HG02938 (cell line): ENCODE results near the gene CHEK2.
"Not testable (repeated sequence)": the region's sequence is repeated elsewhere in the genome, so short reads cannot be mapped to it uniquely, and the experiment has no call there.

Source experiments
- ATAC-seq: cut with Tn5 transposase; IDR thresholded peaks from one replicate; pipeline ENCODE4 v1.9.1; 2021; ENCODE audit warnings: mild to moderate bottlenecking, moderate library complexity; ENCODE audit not compliant: unreplicated experiment

CHEK2 gene

DNA sequence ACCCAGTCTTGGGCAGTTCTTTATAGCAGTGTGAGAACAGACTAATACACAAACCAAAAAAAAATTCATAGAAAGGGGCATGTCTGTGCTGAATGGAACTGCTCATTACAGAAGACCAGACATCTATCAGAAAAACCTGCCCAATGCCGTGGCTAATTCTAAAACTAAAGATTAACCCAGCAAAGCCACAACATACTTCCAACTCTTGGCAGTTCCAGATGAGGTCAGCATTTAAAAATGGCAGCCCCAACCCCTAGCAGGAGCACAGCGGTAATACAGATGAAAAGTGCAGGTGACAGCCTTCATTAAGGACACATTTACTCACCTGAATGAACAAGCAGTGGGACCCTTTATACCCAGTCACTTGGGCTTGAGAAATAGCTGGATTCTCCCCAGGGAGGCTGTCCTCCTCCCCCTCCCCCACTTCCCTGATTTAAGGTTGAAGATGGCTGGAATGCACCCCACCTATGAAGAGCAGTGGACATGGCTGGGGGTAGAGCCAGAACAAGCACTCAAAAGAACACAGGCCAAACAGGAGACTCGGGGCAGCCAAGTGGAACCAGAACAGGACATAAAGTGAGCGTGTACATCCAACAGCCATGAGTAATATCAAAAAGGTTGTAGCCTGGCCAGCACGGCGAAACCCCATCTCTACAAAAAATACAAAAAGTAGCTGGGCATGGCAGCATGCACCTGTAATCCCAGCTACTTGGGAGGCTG, 48.4 kb downstream of the CHEK2 start:
- not testable (repeated sequence) for ATAC-seq

DNA sequence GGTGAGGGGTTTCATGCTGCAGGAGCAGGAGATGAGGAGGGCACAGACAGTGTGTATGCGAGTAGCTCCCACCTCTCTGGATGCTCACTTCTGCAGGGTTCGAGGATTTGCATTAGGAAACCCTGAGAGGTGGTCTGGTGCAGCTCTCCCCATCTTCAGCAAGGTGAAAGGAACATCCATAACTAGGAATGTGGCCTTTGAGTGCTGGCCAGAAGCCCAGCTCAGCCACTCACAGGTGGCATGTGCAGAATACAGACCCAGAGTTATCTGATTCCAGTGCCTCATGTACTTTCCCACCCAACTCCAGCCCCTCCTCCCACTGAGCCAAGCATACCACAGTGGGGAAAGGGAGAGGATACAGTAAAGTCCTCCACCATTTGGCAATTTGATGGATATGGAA, 51.8 kb downstream of the CHEK2 start:
- ATAC-seq, result not testable (repeated sequence)

DNA sequence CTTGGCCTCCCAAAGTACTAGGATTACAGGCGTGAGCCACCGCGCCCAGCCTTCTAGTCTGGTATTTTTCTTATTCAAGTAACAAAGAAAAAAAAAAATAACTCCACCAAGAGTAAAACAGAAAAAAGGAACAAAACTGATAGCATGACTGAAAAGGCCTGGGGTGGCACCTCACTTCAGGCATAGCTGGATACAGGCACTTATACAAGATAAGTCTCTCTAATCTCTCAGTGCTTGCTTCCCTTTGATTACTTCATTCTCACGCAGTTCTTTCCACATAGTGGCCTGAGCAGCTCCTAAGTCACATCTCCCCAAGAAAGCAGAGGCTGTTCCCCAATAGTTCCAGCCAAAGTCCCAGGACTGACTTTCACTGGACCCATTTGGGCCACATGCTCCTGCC, 58.7 kb downstream of the CHEK2 start:
- ATAC-seq, result not testable (repeated sequence)

DNA sequence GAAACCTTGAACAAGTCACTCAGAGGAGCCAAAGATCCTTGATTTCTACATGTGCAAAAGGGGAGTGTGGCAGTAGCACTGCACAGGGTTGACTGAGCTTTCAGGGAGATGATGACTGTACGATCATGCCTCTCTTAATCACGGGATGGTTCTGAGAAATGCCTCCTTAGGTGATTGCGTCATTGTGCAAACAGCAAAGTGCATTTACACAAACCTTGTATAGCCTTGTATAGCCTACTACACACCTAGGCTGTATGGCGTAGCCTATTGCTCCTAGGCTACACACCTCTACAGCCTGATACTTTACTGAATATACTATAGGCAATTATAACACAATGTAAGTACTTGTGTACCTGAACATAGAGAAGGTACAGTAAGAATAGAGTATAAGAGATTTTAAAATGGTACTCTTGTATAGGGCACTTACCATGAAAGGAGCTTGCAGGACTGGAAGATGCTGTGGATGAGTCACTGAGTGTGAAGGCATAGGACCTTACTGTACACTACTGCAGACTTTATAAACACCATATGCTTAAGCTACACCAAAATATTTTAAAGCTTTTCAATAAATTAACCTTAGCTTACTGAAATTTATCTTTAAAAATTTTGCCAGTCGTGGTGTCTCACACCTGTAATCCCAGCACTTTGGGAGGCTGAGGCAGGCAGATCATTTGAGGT, 60.7 kb downstream of the CHEK2 start:
- not testable (repeated sequence) for ATAC-seq

DNA sequence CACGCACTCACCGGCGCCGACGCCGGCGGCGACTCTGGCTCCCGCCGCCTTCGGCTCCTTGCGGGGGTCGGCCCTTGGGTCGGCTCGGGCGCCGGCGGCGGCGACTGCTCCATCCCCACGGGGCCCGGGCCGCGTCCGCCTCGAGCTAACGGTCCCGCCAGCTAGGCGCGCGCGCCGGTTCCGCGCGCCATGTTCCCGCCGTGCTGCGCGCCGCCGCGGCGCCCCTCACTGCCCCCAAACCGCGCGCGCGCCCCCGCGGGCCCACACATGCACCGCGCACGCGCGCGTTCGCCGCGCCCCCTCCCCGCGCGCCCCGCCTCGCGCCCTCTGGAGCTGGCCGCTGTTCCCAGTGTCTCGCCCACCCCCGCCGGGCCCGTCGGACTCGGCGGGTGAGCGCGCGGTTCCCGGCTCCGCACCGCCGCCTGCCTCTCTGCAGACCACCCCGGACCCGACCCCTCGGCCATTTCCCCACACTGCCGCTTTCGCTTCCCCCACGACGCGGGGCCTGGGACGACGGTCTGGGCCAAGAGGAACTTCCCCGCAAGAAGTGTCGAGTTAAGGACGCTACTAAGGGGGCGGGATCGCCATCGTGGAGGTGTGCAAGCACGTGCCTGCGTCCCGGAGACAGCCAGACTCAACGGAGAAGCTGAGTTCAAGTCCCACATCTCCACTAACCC, 61.9 kb downstream of the CHEK2 start, which contains the start of gene TTC28:
Gene TTC28 (minus strand): TSS at position 230 of the 677 bp plus-strand sequence. CDS start 117 bp downstream, at position 113.
- not testable (repeated sequence) for ATAC-seq

DNA sequence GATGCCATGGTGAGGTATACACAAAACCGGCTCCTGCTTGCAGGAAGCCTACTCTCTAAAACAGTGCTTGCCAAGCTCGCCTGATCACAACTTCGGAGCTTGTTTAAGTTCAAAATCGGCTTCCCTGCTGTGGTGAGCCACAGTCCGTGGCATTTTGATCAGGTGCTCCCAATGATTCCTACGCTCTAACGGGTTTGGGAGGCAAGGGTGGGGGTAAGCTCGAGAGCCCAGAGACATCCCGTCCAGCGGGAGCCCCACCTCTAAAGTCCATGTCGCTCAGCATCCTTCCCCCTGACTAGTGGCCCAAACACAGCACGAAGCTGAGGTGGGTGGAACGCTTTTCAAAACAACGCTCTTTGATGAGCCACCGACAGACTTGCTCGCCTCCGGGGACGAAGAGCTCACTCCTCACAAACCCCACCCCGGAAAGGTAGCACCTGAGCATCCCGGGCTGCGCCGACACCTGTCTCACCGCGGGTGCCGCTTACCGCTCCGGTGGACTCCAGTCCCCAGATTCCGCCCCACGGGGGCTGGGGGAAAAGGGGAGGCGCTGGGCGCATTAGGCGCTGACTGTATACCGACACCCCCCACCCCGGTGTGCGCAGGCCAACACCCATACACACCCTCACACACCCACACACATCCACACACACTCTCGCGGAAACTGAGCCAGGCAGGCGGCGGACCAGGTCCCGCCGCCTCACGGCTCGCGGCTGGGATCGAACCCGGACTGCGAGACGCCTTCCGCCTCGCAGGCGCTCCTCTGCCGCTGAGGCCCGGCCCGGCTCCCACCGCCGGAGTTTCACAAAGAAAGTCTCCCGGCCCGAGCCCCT, 62.6 kb downstream of the CHEK2 start:
- ATAC-seq, result not testable (repeated sequence)

DNA sequence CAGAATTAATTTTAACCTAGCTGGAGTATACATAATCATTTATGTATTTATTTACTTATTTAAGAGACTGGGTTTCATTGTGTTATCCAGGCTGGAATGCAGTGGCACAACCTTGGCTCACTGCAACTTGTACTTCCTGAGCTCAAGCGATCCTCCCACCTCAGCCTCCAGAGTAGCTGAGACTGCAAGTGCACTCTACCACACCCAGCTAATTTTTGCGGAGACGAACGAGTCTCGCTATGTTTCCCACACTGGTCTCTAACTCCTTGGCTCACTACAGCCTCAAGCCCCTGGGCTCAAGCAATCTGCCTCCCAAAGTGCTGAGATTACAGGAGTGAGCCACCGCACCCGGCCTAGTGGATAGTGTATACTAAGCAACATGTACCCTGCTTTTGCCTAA, 63.5 kb downstream of the CHEK2 start:
- ATAC-seq, result not testable (repeated sequence)

DNA sequence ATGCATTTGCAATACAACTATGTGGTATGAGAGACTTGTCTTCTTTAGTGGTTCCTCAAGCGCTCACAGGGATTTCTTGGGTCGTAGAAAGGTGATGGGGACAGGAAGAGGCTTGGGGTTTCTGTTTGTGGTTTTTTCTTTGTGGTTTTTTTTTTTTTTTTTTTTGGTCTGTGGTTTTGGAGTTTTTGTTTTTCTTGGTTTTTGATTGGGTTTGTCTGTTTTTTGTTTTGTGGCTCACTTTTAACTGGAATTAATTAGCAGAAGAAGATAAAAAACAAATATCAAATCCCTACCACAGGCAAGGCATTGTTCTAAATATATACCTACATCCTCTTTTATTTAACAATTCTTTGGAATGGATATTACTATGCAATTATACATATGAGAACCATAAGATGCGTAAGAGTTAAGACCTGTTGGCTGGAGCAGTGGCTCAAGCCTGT, 67.5 kb downstream of the CHEK2 start:
- ATAC-seq, result no peak

DNA sequence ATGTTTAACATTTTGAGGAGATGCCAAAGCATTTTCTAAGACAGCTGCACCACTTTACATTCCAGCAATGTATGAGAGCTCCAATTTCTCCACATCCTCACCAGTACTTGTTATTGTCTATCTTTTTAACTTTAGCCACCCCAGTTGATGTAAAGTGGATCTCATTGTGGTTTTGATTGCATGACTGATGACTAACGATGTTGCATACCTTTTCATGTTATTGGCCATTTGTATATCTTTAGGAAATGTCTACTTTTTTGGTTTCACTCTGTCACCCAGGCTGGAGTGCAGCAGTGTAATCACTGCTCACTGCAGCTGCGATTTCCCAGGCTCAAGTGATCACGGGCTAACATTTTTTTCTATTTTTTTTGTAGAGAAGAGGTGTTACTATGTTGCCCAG, 70.9 kb downstream of the CHEK2 start:
- ATAC-seq, result no peak

DNA sequence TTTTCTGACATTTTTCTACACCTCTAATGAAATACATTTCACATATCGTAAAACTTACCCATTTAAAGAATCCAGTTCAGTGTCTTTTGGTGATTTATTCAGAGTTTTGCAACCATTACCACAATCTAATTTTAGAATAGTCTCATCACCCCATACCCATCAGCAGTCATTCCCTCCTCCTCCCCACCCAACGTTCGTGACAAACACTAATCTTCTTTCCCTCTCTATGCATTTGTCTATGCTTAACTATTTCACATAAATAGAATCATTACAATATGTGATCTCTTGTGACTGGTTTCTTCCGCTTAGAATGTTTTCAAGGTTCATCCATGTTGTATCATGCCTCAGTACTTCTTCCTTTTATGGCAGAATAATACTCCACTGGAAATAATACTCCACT, 71.5 kb downstream of the CHEK2 start:
- no peak for ATAC-seq

DNA sequence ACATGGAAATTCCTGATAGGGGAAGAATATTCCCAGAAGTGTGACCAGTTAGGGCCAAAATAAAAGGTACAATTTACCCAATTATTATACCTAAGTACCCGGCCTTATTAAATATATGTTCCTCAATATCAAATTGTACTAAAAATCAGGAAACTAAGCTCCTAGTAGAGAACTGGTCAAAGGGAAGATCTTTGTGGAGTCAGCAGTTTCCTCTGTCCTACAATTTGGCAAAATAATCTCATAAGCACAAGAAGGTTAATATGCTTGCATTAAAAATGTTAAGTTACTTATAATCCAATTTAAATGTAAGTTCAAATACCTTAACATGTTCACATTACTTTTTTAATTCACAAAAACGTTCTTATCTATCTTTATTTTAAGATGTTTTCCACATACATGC, 72.2 kb downstream of the CHEK2 start:
- no peak for ATAC-seq

DNA sequence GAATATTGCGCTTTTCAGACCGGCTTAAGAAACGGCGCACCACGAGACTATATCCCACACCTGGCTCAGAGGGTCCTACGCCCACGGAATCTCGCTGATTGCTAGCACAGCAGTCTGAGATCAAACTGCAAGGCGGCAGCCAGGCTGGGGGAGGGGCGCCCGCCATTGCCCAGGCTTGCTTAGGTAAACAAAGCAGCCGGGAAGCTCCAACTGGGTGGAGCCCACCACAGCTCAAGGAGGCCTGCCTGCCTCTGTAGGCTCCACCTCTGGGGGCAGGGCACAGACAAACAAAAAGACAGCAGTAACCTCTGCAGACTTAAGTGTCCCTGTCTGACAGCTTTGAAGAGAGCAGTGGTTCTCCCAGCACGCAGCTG, 78.1 kb downstream of the CHEK2 start:
- ATAC-seq, result not testable (repeated sequence)

DNA sequence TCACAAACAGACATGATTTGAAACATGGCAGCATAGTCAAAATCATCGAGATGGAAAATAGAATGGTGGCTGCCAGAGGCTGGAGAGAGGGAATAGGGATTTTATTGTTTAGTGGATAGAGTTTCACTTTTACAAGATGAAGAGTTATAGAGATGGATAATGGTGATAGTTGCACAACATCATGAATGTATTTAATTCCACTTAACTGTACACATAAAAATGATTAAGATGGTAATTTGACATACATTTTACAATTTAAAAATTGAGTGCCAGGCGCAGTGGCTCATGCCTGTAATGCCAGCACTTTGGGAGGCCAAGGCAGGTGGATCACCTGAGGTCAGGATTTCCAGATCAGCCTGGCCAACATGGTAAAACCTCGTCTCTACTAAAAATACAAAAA, 83.2 kb downstream of the CHEK2 start:
- no peak for ATAC-seq

DNA sequence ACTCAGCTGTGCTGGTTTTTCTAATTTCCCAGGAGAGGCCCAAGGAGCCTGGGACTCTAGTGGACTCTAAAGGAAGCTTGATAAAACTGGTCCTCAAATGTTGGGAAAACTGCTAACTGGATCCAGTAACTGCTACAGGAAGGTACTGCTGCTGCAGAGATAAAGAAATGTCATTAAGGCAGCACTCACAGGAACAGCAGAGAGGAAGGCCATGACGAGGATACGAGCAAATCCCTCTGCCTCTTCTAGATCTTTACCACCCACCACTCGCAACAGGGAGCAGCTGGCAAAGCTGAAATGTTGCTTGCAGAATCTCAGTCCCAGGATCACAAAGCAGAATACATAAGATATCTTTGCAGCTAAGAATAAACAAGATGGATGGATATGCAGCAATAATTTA, 85.4 kb downstream of the CHEK2 start:
- ATAC-seq, result no peak

DNA sequence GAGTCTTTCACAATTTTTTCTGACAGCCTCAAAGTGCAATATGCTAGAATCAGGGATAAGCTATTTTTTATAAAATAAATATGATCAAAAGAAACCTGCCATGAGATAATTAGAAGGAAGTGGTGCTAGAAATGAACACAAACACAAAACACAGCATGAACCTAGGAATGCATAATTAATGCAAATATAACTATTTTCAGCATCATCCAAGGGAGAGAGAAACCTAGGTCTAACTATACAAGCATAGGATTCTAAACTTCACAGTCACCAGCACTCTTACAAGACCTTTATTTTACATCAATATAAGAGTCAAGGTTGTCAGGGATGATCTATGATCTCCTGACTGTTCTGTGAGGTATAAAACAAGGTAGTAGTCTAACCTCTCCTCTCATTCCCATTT, 91.2 kb downstream of the CHEK2 start:
- ATAC-seq, result no peak

DNA sequence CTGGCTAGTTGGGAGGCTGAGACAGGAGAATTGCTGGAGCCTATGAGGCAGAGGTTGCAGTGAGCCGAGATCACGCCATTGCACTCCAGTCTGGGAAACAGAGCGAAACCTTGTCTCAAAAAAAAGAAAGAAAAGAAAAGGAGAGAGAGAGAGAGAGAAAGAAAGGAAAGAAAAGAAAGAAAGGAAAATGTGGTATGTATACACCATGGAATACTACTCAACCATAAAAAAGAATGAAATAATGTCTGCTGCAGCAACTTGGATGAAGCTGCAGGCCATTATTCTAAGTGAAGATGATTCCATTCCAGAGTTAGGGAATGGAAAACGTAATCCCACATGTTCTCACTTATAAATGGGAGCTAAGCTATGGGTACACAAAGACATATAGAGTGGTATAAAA, 92.8 kb downstream of the CHEK2 start:
- no peak for ATAC-seq

DNA sequence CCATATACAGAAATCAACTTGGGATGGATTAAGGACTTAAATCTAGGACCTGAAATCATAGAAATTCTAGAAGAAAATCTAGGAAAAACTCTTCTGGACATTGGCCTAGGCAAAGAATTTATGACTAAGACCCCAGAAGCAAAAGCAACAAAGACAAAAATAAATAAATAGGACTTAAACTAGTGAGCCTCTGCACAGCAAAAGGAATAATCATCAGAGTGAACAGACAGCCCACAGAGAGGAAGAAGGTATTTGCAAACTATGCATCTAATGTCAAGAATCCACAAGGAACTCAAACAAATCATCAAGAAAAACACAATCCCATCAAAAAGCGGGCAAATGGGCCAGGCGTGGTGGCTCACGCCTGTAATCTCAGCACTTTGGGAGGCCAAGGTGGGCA, 94.4 kb downstream of the CHEK2 start:
- ATAC-seq, result no peak

DNA sequence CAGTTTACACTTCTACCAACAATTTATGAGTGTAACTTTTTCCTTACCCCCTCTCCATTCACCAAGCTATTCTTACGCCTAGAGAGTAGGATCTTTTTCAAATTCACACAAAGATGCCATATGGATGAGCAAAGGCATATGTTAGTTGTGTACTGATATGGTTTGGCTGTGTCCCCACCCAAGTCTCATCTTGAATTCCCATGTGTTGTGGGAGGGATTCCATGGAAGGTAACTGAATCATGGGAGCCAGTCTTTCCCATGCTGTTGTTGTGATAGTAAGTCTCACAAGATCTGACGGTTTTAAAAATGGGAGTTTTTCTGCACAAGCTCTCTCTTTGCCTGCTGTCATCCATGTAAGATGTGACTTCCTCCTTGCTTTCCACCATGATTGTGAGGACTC, 102.3 kb downstream of the CHEK2 start:
- ATAC-seq, result no peak
